Central memory CD8-positive, alpha-beta T cell (primary cell): ENCODE results near the gene NCAPG.
"Not testable (repeated sequence)": the region's sequence is repeated elsewhere in the genome, so short reads cannot be mapped to it uniquely, and the experiment has no call there.

Experiments used
- ATAC-seq: fragments of 150-1000 bp; cut with Tn5 transposase; replicated peaks from 2 replicates; pipeline ENCODE4 v1.10.0; 2022; ENCODE audit warnings: mild to moderate bottlenecking, moderate FRiP score, moderate number of reproducible peaks; ENCODE audit not compliant: poor library complexity, severe bottlenecking; ENCODE audit errors: extremely low read depth
- DNase-seq, 2 donors: peaks; one replicate each; pipeline ENCODE4 v3.0.0; 2021; ENCODE audit warnings: low spot score in 2 of 2
- H3K27ac Mint-ChIP-seq: one replicate; pipeline ENCODE4 v1.8.0; 2022; ENCODE audit warnings: low read depth, mild to moderate bottlenecking, moderate library complexity, mixed read lengths
- H3K27me3 Mint-ChIP-seq: one replicate; pipeline ENCODE4 v1.8.0; 2022; ENCODE audit warnings: mixed read lengths
- H3K36me3 Mint-ChIP-seq: one replicate; pipeline ENCODE4 v1.8.0; 2022; ENCODE audit warnings: mild to moderate bottlenecking, moderate library complexity, mixed read lengths; ENCODE audit not compliant: insufficient read depth
- H3K4me1 Mint-ChIP-seq: one replicate; pipeline ENCODE4 v1.8.0; 2022; ENCODE audit warnings: mixed read lengths
- H3K4me3 Mint-ChIP-seq: one replicate; pipeline ENCODE4 v1.8.0; 2022; ENCODE audit warnings: mild to moderate bottlenecking, moderate library complexity, mixed read lengths
- H3K9me3 Mint-ChIP-seq: one replicate; pipeline ENCODE4 v1.8.0; 2022; ENCODE audit warnings: mixed read lengths

Gene NCAPG

GRCh38 chr4:17861906-17862305, 51.1 kb downstream of the NCAPG start:
- H3K36me3 Mint-ChIP-seq, H3K4me3 Mint-ChIP-seq, ATAC-seq, DNase-seq, H3K4me1 Mint-ChIP-seq, H3K27ac Mint-ChIP-seq, H3K9me3 Mint-ChIP-seq, H3K27me3 Mint-ChIP-seq: not testable (repeated sequence)

- no peak for DNase-seq
- Mint-ChIP-seq H3K27me3 (no peaks in the 10 kb centered on the region), H3K4me1 (no peaks in the 10 kb centered on the region), H3K9me3 (peaks cover 8% of the 10 kb centered on the region), H3K36me3 (no peaks in the 10 kb centered on the region), H3K27ac (no peak overlapping the region), H3K4me3 (no peak overlapping the region)
- ATAC-seq: no peak
Observed at GRCh38 chr4:17865866-17866363, 55.1 kb downstream of the NCAPG start.

DNA sequence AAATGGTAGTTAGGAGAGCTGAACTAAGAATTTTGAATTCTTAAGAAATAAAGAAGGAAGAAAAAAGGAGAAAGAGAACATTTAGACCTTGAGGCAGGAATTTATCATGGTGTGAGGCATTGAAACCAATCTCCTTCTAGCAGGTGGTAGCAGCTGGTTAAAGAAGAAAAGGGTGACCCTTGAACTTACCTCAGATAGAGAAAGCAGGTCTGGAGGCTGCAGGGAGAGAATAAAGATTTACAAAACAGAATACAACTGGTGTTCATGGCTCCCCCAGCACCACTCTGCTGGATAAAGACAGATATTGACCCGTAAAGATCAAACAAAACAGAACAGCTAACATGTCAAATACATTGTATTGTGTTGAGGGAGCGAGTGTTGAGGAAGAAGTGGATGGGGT, 56.0 kb downstream of the NCAPG start:
- DNase-seq: no peak
- Mint-ChIP-seq H3K4me3 (no peak overlapping the region), H3K4me1 (no peaks in the 10 kb centered on the region), H3K9me3 (peaks cover 5% of the 10 kb centered on the region), H3K27ac (no peak overlapping the region), H3K36me3 (no peaks in the 10 kb centered on the region), H3K27me3 (no peaks in the 10 kb centered on the region)
- ATAC-seq: no peak

- no peak for DNase-seq
- no peak for ATAC-seq
Observed at GRCh38 chr4:17867276-17867675, 56.5 kb downstream of the NCAPG start.

GRCh38 chr4:17869327-17869726, 58.5 kb downstream of the NCAPG start:
- Mint-ChIP-seq H3K9me3 (no peaks in the 10 kb centered on the region), H3K36me3 (no peaks in the 10 kb centered on the region), H3K27ac (no peak overlapping the region), H3K4me1 (no peaks in the 10 kb centered on the region), H3K4me3 (no peak overlapping the region), H3K27me3 (no peaks in the 10 kb centered on the region)
- no peak for ATAC-seq
- DNase-seq: no peak

More at GRCh38 chr4:17867276-17867675, 56.5 kb downstream of the NCAPG start:
- H3K4me1 Mint-ChIP-seq: no peaks in the 10 kb centered on the region
- peaks cover under 1% of the 10 kb centered on the region for H3K9me3 Mint-ChIP-seq
- H3K4me3 Mint-ChIP-seq: no peak overlapping the region
- H3K36me3 Mint-ChIP-seq: no peaks in the 10 kb centered on the region
- H3K27ac Mint-ChIP-seq: no peak overlapping the region
- H3K27me3 Mint-ChIP-seq: no peaks in the 10 kb centered on the region

GRCh38 chr4:17875402-17876070, 64.8 kb downstream of the NCAPG start:
- Mint-ChIP-seq H3K4me3 (no peak overlapping the region), H3K9me3 (no peaks in the 10 kb centered on the region), H3K27me3 (no peaks in the 10 kb centered on the region), H3K36me3 (no peaks in the 10 kb centered on the region), H3K4me1 (no peaks in the 10 kb centered on the region), H3K27ac (no peak overlapping the region)
- no peak for ATAC-seq
- no peak for DNase-seq

DNA sequence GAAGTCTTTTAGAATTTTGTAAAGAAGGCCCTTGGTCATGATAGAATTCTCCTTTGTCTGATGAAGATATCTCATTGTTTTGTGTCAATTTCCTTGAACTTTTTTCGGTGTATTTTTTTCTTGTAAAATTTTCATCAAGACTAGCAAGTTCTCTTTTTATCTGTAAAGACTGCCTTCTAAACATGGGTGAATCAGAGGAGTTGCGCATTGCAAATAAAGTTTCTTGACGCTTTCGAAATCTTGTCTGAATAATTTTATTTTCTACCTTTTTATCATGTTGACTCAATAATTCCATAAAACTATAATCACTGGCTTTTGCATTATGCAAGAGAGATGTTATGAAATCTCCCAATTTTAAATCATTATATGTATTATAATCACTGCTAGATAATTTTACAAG, 66.2 kb downstream of the NCAPG start:
- DNase-seq: no peak
- H3K27me3 Mint-ChIP-seq: no peaks in the 10 kb centered on the region
- H3K9me3 Mint-ChIP-seq: no peaks in the 10 kb centered on the region
- no peak for ATAC-seq
- no peak overlapping the region for H3K27ac Mint-ChIP-seq
- no peak overlapping the region for H3K4me3 Mint-ChIP-seq
- H3K36me3 Mint-ChIP-seq: no peaks in the 10 kb centered on the region
- no peaks in the 10 kb centered on the region for H3K4me1 Mint-ChIP-seq

DNA sequence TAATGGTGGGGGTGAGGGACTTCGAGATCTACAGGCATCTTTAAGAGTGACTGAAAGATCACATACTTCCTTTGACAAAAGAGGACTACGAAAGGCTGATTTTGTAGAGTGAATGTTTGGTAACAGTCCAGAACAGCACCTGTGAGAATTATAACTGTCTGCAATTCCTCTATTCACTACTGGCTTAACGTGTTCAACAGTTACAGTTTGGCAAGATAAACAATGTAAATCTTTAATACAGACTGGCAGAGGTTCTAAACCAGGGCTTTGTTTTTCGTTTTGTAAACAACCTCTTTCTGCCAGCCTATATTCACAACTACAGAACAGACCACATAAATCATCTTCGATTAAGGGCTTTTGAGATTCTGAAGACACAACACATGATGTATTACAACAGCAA, 66.9 kb downstream of the NCAPG start:
- no peak for DNase-seq
- H3K36me3 Mint-ChIP-seq: no peaks in the 10 kb centered on the region
- no peaks in the 10 kb centered on the region for H3K9me3 Mint-ChIP-seq
- no peaks in the 10 kb centered on the region for H3K4me1 Mint-ChIP-seq
- no peak for ATAC-seq
- H3K4me3 Mint-ChIP-seq: no peak overlapping the region
- H3K27me3 Mint-ChIP-seq: no peaks in the 10 kb centered on the region
- H3K27ac Mint-ChIP-seq: no peak overlapping the region

DNA sequence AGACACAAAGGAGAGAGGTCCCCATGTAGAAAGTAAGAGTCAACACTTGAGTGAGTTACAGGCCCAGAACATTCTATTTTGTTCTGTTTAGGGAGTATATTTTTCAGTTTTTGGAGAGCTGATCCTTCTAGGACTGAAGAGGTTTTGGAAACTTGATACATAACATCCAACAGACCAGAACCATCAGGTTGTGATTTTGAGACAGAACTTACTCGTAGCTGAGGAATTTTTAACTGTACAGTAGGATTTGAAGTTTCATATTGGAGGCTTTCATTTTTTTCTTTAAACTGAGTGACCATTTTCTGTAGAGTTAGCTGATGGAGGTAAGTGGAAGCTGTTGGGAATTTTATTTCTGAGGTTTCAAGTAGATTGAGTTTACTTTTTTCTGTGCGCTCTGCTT, 73.3 kb downstream of the NCAPG start:
- Mint-ChIP-seq H3K27me3 (no peaks in the 10 kb centered on the region), H3K4me1 (no peaks in the 10 kb centered on the region), H3K4me3 (no peak overlapping the region), H3K27ac (no peak overlapping the region), H3K36me3 (peaks cover 3% of the 10 kb centered on the region), H3K9me3 (no peaks in the 10 kb centered on the region)
- DNase-seq (no peak), ATAC-seq (no peak)

GRCh38 chr4:17884511-17884910, 73.7 kb downstream of the NCAPG start:
- no peak overlapping the region for H3K4me3 Mint-ChIP-seq
- no peaks in the 10 kb centered on the region for H3K4me1 Mint-ChIP-seq
- no peaks in the 10 kb centered on the region for H3K9me3 Mint-ChIP-seq
- ATAC-seq (no peak), DNase-seq (no peak)
- H3K36me3 Mint-ChIP-seq: peaks cover 3% of the 10 kb centered on the region
- no peaks in the 10 kb centered on the region for H3K27me3 Mint-ChIP-seq
- no peak overlapping the region for H3K27ac Mint-ChIP-seq

DNA sequence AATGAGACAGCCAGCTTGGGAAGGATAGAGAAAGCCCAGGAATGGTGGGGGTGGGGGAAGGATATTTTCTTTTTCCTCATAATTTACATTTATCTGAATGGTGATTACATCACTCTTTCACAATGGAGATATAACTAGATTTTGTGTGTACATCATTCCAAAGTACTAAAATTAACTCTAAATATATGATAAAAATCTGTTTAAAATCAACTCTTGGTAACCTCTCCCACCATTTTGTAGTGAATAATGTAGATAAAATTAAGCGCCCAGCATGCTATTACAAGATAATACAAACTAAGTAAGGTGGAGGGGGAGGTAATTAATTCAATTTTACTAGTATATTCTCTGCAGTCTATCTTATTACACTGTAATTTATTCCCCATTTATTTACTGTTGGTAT, 78.9 kb downstream of the NCAPG start:
- Mint-ChIP-seq H3K4me1 (no peaks in the 10 kb centered on the region), H3K36me3 (peaks cover 2% of the 10 kb centered on the region), H3K27me3 (no peaks in the 10 kb centered on the region), H3K27ac (no peak overlapping the region), H3K4me3 (no peak overlapping the region), H3K9me3 (no peaks in the 10 kb centered on the region)
- DNase-seq (no peak), ATAC-seq (no peak)

DNA sequence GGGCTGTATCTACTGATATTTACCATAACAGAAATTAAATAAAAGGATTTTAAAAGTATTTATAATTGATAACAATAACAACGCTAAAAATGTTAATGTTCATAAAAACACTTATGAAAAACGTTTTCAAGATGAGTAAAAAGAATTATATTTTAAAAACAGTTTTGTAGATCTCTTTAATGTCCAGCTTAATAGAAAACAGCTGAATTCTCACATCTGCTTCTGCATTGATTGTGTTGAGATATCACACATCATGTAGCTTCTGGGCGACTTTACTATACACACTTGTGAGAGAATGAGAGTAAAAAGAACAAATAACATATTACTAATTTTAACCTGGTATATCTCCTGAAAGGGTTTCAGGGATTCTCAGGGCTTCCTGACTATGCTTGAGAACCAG, 83.6 kb downstream of the NCAPG start:
- no peak overlapping the region for H3K27ac Mint-ChIP-seq
- H3K9me3 Mint-ChIP-seq: no peaks in the 10 kb centered on the region
- no peaks in the 10 kb centered on the region for H3K4me1 Mint-ChIP-seq
- DNase-seq (no peak), ATAC-seq (no peak)
- H3K36me3 Mint-ChIP-seq: no peaks in the 10 kb centered on the region
- H3K27me3 Mint-ChIP-seq: no peaks in the 10 kb centered on the region
- H3K4me3 Mint-ChIP-seq: no peak overlapping the region
